GM19372 (cell line): ENCODE data around the gene ETV1.

Experiments
- ATAC-seq: cut with Tn5 transposase; IDR thresholded peaks from one replicate; pipeline ENCODE4 v1.9.1; 2021; ENCODE audit warnings: mild to moderate bottlenecking, low read depth, moderate library complexity; ENCODE audit not compliant: unreplicated experiment

The ETV1 gene

GRCh38 chr7:13989126-13989948 lies at the start of gene ETV1:
Gene ETV1 (minus strand): TSS chr7:13989666. CDS start chr7:13989052, 614 bp downstream.
- ATAC-seq, result no peak

- no peak for ATAC-seq
These were observed 34.9 kb upstream of the ETV1 start for GRCh38 chr7:14024406-14024805.

DNA sequence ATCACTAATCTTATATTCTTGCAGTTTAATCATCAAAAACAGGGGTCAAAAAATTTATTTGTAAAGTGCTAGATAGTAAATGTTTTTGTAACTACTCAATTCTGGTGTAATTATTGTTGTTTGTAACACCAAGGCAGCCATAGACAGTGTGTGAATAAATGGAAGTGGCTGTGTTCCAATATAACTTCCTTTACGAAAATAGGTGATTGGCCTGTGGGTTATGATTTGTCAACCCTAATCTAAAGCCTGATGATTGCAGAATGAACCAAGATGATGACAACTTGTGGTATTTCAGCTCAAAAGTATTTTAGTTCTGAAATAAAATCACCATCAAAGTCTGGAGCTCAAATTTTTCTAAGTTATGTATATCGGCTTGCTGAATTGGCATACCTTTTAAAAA lies 34.4 kb upstream of the ETV1 start:
- ATAC-seq, result no peak

DNA sequence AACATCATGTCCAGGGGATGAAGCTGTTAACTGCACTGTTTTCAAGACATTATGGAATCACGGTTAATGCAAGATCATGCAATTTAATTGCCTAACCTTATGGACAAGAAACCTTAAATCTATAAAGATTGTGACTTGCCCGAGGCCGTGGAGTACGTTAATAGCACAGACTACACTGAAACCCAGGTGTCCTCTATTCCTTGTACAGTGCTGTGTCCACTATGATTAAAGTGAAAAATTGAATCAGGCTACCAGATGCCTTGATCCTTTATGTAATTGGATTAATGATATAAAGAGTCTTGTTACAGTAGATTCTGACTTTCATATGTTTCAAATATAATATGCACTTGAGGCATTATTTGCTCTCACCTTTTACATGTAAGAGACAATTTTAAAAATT lies 33.9 kb upstream of the ETV1 start:
- no peak for ATAC-seq

DNA sequence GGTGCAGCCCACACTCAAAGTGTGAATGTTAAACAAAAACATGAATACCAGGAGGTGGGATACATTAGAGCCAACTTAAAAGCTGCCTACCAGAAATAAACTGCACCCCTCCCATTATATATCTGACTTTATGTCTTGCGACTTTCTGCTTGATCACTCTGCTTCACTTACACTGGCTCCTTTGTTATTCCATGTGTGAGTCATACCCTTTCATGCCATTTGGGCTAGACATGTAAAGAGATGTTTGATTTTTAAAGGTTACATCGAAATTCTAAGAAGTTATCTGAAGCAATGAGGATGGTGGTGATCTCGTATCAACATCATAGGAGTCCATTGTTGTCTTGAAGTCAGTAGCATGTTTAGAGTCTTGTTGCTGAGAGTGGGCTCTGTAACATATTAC lies 31.6 kb upstream of the ETV1 start:
- ATAC-seq, result no peak

GRCh38 chr7:14020339-14020900 lies 31.0 kb upstream of the ETV1 start:
- no peak for ATAC-seq

- ATAC-seq, result no peak
These were observed 29.3 kb upstream of the ETV1 start for GRCh38 chr7:14018751-14019150.

DNA sequence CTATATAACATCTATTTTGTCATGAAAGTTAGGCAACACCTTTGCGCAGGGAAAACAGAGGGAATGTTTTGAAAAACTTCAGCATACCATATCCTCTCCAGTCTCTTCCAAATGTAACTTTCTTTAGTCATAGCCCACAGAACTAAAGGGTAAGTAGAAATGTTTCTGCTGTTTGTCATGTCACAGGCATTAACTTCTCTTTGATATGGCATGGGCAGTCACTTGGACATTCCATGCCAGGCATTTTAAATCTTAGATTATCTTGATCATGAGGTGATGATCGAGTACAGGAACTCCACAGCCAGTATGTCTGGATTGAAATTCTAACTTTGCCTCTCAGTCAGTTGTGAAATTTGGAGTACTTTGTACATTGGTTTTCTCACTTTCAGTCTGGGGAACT lies 27.5 kb upstream of the ETV1 start:
- no peak for ATAC-seq

- ATAC-seq, result no peak
These were observed 24.4 kb upstream of the ETV1 start for GRCh38 chr7:14013898-14014297.

DNA sequence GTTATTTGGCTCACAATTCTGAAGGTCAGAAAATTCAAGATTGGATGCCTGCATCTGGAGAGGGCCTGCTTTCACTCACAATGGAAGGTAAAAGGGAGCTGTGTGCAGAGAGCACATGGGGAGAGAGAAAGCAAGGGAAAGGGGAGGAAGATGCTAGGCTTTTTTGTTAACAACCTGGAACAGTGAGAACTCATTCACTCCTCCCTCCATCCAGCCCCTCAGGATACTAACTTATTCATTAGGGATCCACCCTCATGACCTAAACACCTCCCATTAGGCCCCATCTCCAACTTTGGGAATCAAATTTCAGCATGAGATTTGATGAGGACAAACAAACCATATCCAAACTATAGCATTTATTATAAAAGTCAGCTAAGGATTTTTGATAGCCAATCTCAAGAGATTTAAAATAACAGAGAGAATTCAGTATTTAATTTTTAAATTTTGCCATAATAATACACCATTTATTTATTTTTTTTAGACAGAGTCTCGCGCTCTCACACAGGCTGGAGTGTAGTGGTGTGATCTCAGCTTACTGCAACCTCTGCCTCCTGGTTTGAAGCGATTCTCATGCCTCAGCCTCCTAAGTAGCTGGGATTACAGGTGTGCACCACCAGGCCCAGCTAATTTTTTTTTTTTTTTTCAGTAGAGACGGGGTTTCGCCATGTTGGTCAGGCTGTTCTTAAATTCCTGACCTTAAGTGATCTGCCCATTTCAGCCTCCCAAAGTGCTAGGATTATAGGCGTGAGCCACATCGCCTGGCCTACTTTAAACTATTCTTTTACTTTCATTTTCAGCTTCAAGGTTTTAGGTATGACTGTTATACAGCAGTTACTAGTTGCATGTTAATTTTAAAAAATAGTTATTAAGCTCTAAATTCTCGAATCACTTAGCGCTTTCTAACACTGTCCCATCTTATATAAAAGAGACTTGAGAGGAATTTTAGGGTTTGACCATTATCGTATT lies 20.3 kb upstream of the ETV1 start:
- no peak for ATAC-seq

DNA sequence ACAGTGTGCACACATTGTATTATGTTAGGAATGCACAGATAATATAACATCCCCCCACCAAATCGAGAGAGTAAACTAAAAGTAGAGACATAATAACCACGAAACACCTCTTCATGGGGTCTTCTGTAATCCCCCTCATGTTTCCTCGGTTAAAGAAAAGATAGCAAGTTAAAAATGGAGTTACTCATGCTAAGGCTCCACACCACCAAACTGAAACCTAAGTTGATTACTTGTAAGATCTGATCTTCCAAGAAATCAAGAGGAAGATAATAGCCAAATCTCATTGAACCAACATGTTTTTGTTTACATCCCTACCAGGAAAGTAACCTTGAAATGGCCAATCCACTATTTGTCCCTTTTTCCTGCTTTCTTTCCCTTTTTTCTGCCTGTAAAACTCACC lies 11.7 kb upstream of the ETV1 start:
- no peak for ATAC-seq

DNA sequence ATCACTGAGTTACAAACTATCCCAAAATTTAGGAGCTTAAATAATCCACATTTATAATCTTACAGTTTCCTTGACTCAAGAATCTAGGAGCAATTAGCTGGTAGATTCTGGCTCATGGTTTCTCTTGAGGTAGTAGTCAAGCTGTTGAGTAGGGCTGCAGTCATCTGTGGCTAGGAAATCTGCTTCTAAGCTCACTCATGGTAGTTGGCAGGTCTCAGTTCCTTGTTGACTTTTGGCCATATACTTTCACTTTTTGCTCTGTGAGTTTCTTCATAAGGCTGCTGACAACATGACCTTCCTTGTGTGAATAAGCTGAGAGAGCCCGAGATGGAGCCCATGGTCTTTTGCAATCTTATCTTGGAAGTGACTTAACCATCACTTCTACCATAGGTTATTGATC lies 10.8 kb upstream of the ETV1 start:
- no peak for ATAC-seq

GRCh38 chr7:13998866-13999265 lies 9.4 kb upstream of the ETV1 start:
- ATAC-seq, result no peak

DNA sequence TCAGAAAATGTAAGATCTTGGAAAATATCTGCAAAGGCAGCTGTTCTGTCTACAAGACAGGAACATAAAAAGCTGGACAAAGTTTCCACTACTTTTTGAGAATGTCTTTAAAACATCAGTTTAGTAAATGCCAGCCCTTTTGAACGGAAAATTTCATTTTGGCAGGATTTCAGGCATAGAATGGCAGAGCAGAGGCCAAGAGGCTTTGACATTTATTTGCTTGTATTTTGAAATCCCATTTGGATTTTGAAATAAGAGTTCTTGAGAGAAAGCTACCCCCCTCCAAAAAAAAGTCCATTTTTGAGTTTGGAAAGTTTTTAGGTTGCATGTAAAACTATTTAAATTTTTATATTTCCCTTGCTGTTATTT lies 3.1 kb upstream of the ETV1 start:
- ATAC-seq, result no peak

DNA sequence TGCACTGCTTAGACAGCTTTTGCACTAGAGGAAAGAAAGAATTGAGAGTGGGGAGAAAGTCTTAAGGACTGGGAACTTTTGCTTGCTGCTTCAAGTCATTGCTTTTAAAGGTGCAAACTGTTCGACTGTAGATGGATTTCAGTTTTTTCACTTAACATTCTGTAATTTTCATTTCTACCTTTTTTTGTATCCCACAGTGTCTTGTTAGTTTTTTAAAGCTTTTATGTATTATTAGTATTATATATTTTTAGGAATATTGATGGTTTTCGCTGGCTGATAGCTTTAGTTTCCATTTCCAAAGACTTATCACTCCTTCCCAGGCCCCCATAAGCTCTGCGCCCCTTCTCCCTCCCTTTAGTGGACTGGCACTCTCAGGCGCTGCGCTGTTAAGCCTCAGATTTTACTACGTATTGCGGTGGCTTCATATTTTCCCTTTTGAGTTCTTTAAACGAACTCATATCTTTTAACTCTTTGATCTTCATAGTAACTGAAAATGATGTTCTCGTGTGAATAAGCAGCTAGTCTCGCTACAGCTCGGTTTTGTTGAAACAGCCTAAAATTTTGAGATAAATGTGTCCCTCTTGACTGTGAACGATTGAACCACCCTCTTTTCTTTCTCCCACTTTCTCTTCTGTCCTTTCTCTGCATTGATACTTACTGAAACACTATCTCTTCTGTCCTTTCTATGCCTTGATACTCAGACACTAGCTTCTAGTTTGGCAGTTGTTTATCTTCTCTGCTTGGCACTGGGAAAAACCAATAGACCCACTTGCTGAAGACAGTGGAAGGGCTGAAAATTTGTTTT lies 2.5 kb upstream of the ETV1 start:
- no peak for ATAC-seq

- ATAC-seq, result peak; percentile 57
These were observed 1.7 kb upstream of the ETV1 start for GRCh38 chr7:13990984-13991790.

DNA sequence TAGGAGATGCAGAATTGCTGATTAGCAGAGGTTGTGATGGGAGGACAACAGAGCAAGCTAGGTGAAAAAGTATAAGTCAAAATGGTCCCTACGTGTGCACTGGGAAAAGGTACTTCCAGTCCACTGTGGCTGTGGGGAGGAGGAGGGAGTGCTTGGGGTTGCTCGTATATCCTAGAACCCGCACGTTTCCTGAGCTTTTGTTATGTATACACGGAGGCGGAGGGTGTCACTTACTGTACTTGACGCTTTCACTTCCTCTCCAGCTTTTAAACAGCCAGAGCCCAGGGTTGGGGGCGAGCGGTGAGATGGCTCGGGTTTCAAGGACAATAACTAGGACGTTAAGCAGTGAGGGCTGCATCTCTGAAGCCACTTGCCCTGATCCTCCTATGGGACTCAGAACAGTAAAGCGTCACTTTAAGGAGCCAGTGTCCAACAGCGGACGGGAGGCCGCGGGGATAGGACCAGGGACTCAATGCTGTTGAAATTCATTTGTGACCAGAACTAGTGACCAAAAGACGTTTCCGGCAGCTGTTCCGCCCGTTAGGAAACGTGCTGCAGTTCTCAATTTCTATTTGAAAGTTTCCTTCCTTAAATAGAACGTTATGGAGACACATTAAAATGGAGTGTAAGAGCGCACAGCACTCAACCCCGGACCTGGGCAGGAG lies 985 bp upstream of the ETV1 start:
- ATAC-seq, result peak; percentile 47

DNA sequence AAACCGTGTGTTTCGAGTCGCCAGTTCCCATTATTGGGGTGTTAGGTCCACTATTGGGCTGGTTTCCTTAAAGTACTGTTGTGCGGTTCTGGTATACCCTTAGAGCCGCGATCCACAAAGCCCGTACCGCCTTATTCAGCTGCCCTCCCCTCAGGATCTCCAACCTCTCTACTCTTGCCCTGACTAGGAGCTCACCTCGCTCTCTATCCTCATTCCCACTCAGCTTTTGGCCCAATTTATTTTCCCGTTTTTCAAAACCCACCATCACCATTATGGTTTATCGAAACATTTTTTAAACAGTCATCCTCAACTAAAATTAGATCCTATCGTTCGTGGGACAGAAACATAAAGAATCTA lies 461 bp upstream of the ETV1 start:
- no peak for ATAC-seq

GRCh38 chr7:13988731-13989125 lies 738 bp downstream of the ETV1 start:
- no peak for ATAC-seq
